Right renal pelvis (tissue), 4 donors: ENCODE results near the gene GJA8. TPM values are rescaled to one million over a fixed set of nuclear protein-coding genes. Genes with fewer than 3 reads are reported as not detected.
"Not testable (repeated sequence)": the region's sequence is repeated elsewhere in the genome, so short reads cannot be mapped to it uniquely, and the experiment has no call there.

Experiments used
- DNase-seq, 4 donors: peaks; one replicate each; pipeline ENCODE4 v3.0.0-alpha.2; 2013; ENCODE audit warnings: low read depth in 4 of 4, low spot score in 3 of 4, missing footprints in 1 of 4
- polyA plus RNA-seq, 4 donors: library from polyadenylated mRNA; unstranded; fragments of 120-200 nt; gene quantifications; one replicate each; pipeline ENCODE4 v1.2.1, GENCODE V29; 2013; ENCODE audit not compliant: insufficient read length in 4 of 4

Gene GJA8
- under 1 TPM; 0.31 to 0.67 (median 0.51) TPM for polyA plus RNA-seq

- no peak for DNase-seq
These were observed at the start of gene GJA8 for GRCh38 chr1:147902253-147902845. Gene GJA8, plus strand, starts transcription at chr1:147902795. Its CDS starts 5,161 bp downstream, at chr1:147907956.

- DNase-seq = peak in 1 of 4 donors; percentile 12
These were observed 49.2 kb upstream of the GJA8 start for GRCh38 chr1:147853391-147853790.

- not testable (repeated sequence) for DNase-seq
These were observed 47.6 kb upstream of the GJA8 start for GRCh38 chr1:147854989-147855388.

GRCh38 chr1:147855996-147856395 lies 46.6 kb upstream of the GJA8 start:
- not testable (repeated sequence) for DNase-seq

GRCh38 chr1:147867204-147867603 lies 35.4 kb upstream of the GJA8 start:
- not testable (repeated sequence) for DNase-seq

- DNase-seq = no peak
These were observed 24.6 kb upstream of the GJA8 start for GRCh38 chr1:147878022-147878421.

- no peak for DNase-seq
These were observed 22.7 kb upstream of the GJA8 start for GRCh38 chr1:147879911-147880310.

- no peak for DNase-seq
These were observed 20.1 kb upstream of the GJA8 start for GRCh38 chr1:147882535-147882934.

- DNase-seq = peak; percentile 56 to 71 (median 61)
These were observed 12.3 kb upstream of the GJA8 start for GRCh38 chr1:147890177-147890790.

- DNase-seq = no peak
These were observed 11.5 kb upstream of the GJA8 start for GRCh38 chr1:147891088-147891487.

GRCh38 chr1:147892216-147892615 lies 10.4 kb upstream of the GJA8 start:
- peak in 1 of 4 donors; percentile 21 for DNase-seq

- peak; percentile 32 to 61 (median 38) for DNase-seq
These were observed 9.8 kb upstream of the GJA8 start for GRCh38 chr1:147892731-147893214.

GRCh38 chr1:147895123-147895522 lies 7.5 kb upstream of the GJA8 start:
- no peak for DNase-seq

- DNase-seq = no peak
These were observed 5.4 kb upstream of the GJA8 start for GRCh38 chr1:147897029-147897752.

- no peak for DNase-seq
These were observed 4.8 kb upstream of the GJA8 start for GRCh38 chr1:147897789-147898188.

- DNase-seq = no peak
These were observed 2.1 kb downstream of the GJA8 start for GRCh38 chr1:147904726-147905125.

GRCh38 chr1:147907786-147908509 lies 5.4 kb downstream of the GJA8 start:
- no peak for DNase-seq

- DNase-seq = no peak
These were observed 10.0 kb downstream of the GJA8 start for GRCh38 chr1:147912553-147912952.

- DNase-seq = no peak
These were observed 10.9 kb downstream of the GJA8 start for GRCh38 chr1:147913362-147913942.

GRCh38 chr1:147919896-147920295 lies 17.3 kb downstream of the GJA8 start:
- no peak for DNase-seq

- no peak for DNase-seq
These were observed 22.2 kb downstream of the GJA8 start for GRCh38 chr1:147924813-147925212.
